SHP77 treated with DMSO at 0.1 percent for 48 hours (cell line): Measurements from ENCODE around the gene C19orf38.

Experiments used
- DNase-seq: peaks from one replicate; lab custom pipeline; 2025; lab: John Stamatoyannopoulos, UW

C19orf38 gene, protein sequence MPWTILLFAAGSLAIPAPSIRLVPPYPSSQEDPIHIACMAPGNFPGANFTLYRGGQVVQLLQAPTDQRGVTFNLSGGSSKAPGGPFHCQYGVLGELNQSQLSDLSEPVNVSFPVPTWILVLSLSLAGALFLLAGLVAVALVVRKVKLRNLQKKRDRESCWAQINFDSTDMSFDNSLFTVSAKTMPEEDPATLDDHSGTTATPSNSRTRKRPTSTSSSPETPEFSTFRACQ

DNA sequence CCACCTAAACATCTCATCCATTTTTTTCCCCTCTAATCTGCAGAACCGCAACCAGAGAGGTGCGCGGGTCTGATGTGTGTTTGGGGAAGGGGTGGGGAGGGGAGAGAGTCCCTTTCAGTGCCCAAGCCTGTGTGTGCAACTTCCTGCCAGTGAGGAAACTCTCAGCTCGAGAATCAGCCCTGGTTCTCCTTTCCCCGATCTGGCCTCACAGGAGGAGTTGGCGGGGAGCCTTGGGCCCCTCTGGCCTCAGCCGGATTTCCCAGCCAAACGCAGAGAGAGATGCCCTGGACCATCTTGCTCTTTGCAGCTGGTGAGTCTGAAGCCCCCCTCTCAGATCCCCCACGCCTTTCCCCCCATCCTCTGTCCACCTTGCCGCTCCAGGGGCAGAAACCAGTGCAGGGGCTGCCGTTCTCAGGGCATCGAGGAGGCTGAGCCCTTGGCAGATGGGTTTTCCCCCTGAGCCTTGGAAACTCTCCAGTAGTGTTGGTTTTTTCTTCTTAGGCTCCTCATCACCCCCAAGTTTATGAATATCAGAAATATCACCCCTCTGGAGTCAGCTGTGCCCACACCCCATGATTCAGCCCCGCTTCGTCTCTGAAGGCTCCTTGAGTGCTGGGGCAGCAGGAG, at the start of gene C19orf38:
TSS of gene C19orf38 (plus strand) at position 186 of the 627 bp plus-strand sequence. CDS start at position 280, 94 bp downstream.
- DNase-seq = no peak

DNA sequence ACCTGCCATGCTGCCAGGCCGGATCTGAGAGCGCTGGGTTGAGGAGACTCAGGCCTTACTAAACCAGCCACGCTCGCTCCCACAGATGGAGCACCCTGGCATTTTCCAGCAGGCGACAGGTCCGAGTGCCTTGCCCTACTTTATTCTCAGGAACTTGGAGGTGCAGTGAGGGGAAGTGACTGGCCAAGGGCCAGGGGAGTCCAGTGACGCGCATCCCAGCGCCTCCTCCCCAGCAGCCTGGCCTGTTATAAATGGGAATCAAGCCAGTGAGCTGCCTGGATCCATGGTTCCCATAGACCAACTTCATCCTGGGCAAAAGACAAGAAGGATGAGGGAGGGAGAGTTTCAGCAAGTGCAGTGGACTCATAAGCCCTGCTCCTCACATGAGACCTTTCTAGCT, 47.7 kb upstream of the C19orf38 start:
- DNase-seq = no peak

DNA sequence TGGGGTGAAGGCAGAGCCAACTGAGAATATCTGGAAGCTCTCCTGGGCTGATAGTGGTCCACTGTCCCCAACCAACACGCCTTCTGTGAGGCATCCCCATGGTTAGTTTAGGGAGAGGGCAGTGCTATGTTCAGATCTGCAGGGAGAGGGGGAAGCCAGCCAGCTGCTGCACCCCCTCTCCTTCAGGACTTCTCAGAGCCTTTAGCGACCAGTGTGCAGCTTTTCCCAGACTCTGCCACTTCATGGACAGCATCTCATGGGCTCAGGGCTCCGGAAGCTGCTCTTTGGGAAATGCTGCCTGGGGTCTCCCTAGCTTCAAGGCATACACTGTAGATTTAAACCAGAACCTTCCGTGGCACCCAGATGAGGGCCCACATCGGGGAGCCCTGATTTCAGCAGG, 45.7 kb upstream of the C19orf38 start:
- no peak for DNase-seq

DNA sequence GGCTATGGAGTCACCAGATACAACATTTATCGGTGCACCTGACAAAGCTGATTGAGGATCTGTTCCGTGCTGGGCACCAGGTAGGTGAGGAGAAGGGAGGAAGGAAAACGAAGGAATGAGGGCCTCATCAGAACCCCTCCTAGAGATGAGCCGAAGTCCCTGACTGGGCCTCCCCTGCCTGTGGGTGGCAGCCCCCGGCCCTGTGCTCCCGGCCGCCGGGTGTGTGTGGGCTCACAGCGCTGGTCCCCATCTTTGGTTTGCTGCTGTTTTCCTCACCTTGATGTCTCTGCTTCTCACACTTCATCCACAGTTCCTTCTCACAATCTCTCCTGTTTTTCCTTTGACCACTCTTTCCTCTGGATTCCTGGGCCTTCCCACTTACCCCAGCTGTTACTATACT, 45.0 kb upstream of the C19orf38 start:
- DNase-seq = no peak

DNA sequence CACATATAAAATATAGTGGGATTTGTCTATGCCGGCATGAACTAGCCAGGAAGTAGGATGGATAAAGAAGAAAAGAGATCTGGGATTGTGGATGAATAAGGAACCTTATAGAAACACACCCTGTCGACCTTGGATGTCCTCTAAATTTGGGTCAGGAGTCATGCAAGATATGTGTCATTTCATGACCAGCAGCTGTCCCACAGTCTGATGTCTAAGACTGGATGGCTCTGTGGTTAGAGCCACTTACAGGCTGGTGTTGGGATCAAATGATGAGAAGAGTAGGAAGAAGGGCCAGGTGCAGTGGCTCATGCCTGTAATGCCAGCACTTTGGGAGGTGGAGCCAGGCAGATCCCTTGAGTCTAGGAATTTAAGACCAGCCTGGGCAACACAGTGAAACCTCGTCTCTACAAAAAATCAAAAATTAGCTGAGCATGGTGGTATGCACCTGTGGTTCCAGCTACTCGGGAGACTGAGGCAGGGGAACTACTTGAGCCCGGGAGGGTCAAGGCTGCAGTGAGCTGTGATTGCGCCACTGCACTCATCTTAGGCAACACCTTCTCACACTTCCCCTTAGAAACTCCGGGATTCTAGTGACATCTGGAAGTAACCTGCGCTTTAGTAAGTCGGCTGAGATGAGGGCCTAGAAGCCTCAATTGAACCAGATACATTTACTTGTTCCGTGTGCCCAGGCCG, 43.0 kb upstream of the C19orf38 start:
- no peak for DNase-seq

DNA sequence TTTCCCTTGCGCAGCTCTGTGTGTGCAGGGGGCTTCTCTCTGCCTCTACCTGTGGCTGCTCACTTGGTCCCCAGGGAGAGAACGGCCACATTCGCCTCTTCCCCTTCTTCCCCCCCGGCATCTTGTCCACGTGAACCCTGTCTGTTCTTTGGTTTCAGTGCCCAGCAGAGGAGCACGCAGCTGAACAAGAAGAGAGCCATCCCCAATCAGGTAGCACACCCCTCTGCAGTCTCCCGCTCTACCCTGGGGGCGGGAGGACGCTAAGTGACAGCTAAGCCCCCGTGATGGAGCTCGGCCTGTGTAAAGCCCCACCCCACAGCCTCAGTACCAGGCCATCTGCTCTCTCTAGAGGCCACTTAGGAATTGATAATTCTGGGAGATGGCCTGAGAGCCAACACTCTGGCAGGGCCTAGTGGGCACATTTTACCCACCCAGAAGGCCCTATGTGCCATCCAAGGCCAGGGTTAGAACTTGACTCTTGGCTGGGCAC, 42.4 kb upstream of the C19orf38 start:
- DNase-seq = no peak

DNA sequence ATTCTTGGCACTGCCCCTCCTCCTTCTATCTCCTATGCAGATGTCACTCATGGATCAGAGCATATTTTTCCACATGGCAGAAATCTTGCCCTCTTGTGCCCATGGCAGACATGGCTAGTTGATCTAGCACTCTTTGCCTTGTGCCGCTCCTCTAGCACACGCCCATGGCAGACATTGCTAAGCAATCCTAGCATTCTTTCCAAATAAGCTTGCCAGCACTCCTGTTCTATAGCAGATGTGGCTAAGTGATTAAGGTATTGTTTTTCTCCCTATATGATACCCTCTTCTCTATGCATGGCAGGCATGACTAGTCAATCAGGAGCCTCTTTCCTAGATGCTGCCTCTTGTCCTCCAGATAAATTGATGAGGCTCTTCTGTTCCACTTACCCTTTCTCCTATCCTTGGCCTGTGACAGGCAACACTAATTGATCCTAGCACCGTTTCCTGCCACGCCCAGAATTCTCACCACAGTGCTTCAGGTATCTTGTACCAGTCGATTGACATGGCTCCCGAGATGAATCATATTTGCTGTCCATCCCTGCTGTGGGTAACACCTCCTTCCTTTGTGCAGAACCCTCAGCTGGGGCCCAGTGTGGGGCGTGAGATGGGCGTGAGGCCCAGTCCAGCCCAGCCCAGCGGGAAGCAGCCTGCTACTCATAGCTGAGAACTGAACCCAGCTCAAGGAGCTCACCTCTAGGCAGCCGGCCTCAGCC, 39.1 kb upstream of the C19orf38 start:
- no peak for DNase-seq

DNA sequence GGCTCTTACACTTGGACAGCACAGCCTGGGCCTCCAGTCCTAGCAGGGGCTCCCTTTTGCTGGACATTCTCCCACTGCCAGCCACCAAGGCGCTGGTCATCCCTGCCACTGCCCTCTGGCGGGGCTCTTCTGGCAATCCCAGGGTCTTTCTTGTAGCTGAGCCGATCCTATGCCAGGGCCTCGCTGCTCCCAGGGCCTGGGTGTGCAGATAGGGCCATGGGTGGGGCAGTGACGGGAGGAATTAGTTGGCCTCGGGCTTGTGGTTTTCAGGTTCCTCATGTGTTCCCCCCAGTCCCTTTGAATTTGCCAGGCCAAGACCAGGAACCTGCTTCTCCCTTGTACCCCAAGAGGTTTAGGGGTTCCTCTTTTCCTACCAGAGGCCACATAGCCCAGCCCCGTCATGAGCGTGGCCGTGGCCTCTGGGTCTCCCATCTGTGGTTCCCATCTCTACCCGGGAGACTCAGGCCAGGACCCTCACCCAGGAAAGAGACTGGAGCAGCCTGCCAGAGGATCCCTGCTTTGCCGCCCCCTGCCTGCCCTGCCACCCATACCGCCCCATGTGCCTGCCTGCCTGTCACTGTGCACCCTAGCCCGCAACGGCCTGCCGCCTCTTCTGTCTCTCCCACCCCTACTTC, 38.4 kb upstream of the C19orf38 start:
- no peak for DNase-seq

DNA sequence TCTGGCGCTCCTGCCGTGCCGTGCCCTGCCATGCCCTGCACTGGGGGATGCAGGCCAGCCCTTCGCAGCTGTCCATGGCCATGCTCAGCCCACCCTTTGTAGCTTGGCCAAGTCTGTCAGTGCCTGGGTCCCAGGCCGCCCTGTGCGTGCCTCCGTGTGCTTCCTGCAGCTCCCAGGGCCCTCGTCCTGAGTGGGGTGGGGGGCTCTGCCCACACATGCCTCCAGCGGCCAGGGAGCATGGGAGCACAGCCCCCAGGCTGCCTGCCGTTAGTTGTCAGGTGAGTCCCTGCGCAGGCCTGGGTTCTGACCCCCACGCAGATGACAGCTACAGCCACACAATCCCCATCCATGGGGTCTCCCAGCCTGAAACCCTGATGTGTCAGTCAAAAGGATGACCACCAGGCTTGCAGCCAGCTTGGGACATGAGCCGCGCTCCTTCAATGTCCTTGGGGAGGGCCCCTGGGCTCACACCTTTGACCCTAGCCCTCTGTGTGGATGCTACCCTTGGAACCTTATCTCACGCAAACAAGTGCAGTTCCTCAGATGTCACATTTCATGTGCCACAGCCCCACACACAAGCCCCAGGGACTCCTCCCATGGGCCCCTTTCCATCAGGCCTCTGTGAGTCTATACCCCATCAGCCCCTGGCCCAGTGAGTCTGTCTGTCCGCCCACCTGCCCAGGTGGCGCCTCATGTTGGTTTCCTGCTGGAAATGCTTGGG, 36.7 kb upstream of the C19orf38 start:
- DNase-seq = no peak

DNA sequence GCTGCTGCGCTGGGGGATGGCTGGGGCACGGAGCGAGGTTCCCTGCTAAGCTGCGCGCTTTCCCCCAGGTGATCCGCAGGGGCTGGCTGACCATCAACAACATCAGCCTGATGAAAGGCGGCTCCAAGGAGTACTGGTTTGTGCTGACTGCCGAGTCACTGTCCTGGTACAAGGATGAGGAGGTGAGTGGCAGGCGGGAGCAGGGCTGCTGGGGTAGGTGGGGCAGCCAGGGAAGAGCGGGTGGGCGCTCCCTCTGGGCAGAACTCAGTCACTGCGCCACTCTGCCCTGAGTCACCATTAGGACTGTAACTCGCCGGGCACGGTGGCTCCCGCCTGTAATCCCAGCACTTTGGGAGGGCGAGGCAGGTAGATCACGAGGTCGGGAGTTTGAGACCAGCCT, 36.0 kb upstream of the C19orf38 start:
- no peak for DNase-seq

DNA sequence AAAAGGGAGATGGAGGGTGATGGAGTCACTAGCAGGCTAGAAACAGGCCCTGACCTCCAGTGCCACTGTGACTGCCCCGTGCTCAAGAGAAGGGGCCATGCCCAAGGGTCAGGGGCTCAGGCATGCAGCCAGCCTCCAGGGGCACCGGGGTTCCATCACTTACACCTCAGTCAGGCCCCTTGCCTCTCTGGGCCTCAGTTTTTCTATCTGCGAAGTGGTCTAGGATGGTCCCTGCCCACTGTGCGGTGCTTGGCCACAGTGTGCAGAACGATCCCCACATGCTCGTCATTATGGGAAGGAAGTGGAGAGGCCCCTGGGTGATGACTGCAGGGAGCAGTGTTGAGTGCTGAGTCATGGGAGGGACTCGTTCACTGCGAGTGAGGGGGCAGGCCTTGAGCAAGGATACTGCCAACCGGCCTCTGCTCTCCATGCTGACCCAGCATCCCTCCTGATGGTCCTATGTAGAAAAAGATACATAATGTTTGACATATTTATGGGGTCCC, 35.3 kb upstream of the C19orf38 start:
- no peak for DNase-seq

DNA sequence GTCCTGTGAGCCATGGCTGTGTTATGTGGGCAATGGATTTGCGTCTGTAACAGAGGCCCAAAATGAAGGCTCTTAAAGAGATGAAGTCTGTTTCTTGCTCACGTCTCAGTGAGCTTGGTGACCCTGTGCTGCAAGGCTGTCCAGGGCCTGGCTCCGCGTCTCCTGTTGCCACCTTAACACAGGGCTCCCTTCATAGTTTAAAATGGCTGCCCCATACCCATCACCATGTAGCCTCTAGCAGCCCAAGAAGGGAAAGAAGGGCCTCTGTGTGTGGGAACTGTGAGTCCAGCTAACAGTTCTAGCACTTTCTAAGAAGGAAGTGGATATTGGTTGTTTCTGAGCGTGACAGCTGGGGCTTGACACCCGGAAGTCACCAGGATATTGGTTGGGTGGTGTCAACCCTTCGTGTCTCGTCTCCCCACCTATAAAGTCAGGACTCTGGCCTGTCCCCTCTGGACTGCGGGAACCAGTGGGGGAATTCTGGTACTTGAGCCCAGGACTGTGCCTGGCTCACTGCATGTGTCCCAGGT, 33.1 kb upstream of the C19orf38 start:
- no peak for DNase-seq

DNA sequence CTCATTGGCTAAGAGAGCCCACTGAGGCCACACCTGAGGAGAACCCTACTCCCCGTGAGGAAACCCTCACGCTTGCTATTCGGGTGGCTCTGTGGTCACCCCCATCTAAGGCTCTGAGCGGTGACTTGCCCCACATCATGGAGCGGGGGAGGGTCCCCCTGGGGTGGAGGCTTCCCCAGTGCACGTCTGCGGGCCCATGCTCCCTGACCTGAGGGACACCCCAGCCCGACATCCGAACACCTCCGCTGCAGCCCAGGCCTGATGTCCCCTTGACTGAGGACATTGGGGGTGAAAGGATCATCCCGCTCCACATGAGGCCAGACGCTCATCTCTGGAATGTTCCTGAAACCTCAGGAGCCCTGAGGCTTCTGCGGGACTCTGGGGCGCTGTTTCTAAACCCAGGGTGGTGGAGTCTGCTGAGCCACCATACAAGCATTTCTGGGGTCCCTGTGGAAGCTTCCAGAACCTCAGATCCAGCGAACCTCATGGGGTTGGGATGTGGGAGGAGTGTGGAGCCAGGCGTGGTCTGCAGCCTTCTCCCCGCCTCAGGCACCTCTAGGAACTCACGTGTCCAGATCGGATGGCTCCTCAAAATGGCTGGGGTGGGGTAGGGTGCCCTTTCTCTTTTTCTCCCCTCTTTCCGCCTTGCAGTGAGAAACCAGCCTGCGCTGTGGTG, 32.1 kb upstream of the C19orf38 start:
- no peak for DNase-seq

DNA sequence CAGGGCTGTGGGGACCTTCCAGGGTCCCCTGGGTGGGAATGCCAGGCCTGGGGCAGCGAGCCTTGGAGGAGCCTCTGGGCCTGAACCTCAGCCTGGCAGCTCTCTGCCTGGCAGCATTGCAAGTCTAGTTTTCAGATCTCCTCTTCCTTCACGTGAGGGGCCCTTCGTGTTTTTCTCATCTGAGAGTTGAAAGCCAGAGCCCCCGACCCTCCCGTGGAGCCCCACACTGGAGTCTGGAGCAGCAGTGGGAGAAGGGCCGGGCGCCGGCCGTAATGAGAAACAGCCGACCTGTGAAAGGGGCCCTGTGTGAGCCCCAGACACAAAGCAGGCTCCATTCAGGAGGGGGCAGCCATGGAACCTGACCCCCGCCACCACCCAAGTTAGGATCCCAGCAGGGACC, 31.5 kb upstream of the C19orf38 start:
- DNase-seq = no peak

DNA sequence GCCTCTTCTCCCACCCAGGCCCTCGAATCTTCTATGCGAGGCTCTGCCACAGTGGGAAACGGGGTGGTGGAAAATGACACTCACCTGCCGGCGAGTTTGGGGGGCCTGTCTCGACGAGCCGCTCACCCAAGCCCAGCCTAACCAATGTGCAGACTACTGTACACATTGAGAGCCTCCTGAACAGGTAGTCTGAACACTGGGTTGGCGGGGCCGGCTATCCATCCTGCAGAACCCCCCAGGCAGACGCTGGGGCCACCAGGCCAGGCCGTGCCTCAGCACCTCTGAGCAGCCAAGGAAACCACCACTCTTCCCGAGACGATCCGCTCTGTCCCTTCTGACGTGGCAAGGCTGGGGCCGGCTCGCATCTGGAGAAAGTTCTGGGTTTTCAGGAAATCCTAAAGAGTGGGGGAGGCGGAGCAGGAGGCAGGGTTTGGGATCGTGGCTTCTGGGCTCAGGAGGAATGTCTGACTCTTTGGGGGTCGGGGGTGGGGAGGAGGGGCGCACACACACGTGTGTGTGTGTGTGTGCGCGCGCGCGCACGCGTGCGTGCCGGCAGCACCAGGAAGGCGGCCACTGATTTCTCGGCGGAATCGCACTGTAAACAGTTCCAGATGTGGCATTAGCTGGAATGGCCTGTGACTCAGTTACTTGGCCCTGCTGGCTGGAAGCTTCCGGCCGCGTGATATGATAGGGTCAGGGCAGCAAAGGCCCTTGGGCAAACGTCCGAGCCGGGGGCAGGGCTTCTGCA, 30.8 kb upstream of the C19orf38 start:
- DNase-seq = no peak

DNA sequence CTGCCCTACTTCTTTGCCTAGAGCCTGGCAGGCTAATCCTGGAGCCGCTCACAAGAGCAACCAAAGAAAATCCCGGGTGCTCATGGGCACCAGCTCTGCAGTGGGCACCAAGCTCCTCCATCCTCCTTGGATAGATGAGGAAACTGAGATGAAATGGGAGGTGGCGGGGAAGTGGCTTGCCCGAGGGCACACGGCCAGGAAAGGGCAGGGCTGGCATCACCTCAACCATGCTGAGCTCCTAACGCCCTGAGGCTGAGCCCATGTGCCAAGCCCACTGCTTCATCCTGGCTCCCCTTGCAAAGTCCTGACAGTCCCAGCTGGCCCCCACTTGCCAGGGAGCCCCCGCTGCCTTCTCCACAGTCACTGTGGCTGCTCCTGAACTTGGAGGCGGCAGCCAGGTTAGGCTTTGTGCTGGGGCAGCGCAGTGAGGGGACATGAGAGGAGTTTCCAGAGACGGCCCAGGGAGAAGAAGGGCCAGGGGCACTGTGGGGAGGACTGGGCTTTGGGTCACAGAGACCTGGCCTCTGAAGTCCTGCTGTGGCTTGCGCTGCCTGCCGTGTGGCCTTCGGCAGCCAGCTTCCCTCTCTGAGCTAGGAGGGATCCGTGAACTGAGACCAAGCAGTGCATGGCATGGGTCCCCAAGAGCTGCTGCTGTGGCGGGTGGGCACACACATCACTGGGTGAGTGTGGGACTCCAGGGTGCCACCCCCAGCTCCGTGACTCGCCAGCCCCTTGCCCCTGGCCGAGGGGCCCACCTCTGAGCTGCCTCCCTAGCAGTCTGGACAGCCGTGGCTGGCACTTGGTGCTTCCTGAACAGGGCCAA, 29.7 kb upstream of the C19orf38 start:
- no peak for DNase-seq

DNA sequence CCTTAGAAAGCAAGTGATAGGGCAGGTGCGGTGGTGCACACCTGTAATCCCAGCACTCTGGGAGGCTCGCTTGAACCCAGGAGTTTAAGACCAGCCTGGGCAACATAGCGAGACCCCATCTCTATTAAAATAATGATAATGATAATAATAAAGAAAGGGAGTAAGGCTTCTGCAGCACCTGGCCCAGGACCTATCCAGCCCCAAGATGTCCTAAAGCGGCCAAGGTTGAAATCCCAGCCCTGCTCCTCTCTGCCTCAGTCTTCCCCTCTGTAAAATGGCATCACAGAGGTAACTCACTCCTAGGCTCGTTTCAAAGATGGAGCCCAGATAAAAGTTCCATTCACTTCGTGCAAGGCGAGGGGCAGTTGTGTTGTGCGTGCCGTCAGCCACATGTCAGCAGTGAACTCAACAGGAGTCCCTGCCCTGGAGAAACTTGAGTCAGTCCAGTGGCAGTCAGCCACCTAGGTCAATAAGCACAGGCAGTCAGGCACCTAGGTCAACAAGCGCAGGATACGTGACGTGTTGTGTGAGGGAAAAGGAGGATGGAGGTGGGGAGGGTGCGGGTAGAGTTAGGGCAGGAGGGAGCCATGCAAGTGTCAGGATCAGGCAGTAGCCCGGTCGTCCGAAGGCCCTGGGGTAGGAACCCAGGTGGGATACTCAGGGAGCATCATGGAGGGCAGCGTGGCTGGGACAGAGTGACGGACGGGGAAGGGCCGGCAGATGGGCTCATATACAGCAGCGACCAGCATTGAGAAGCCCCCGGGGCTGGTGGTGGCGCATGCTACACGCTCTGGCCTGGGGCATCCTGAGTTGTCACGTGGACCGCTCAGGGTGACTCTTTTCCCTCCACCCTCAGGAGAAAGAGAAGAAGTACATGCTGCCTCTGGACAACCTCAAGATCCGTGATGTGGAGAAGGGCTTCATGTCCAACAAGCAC, 28.8 kb upstream of the C19orf38 start:
- no peak for DNase-seq

DNA sequence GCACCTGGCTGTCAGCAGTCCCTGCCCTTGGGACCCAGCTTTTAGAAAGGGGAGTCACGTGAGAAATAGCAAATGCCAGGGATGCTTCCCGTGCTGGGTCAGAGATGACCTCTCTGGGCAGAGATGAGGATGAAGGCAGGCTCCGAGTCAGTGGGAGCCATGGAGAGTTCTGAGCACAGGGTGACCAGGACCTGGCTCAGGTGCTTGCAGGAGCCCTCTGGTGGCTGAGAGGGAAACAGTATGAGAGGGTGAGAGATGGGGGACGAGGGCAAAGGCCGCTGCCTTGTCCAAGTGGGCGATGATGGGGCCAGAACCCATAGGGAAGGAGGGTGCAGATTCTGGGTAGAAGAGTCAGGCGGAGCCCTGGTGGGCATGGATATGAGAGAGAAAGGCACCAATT, 28.0 kb upstream of the C19orf38 start:
- no peak for DNase-seq
